Activated gamma-delta T cell treated with anti-CD3 and anti-CD28 coated beads, Interleukin-2, amount 50 U/mL, for 16 hours (primary cell): ENCODE results near the gene AFF2.

Experiments used
- DNase-seq: peaks from one replicate; pipeline ENCODE4 v3.0.0-alpha.2; 2020; ENCODE audit warnings: low read depth

The AFF2 gene

DNA sequence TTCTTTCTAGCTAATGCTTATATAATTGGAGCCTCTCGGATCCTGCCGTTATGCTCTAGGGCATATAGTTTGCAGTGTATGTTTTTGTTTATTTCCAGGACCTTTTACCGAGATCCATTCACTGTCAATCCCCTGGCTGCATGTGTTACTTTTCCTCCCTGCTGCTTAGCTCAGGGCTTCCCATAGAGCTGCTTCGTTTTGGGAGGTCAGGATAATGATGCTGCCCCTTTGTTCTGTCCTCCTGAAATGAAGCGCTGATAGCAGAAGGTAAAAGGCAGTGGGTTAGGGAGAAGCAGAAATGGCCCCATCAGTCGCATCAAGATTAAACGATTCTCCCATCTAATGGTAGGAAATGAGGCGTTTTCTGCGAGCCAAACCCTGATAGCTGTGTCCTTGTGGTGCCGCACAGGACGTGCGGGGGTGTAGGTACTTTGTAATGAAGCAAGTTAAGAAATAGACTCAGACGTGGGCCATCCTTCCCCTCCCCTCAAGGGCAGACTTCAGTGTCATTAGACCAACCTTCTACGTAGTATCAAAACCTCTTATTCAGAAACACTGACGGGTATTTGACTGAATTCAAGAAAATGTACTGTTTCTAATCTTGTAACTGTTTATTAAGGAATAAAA is 37.3 kb downstream of the AFF2 start:
- DNase-seq, result no peak

DNA sequence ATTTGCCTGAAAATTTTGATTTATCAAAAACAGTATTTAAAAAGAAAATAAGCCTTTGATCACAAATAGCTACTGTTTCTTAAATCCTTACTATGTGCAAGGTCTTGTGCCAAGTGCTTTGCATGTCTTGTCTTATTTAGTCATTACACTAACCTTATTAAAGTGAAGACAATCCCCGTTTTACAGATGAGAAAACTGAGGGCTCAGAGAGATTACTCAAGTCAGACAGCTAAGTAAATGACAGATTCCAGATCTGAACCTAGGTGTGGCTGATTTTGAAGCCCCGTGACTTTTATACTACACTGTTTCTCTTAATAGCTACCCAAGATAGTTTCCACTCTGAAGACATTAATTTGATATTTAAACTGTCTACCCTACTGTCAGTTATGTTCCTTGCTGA is 38.2 kb downstream of the AFF2 start:
- no peak for DNase-seq

DNA sequence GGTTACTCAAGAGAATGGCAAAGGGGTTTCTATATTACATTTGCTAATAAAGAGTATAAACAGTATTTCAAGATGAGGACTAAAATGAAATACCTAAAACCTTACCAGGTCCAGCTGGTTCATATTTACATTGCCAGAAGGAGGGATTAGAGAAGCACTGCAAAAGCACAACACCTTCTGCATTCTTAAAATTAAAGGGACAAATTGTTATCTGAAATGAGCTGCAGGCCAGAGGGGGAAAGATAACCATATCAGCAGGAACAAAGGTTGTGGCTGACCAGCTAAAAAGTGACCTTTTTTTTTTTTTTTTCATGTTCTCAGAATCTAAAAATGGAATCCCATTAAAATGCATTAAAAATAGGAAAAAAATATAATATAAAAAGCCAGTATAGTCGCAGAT is 39.7 kb downstream of the AFF2 start:
- no peak for DNase-seq

DNA sequence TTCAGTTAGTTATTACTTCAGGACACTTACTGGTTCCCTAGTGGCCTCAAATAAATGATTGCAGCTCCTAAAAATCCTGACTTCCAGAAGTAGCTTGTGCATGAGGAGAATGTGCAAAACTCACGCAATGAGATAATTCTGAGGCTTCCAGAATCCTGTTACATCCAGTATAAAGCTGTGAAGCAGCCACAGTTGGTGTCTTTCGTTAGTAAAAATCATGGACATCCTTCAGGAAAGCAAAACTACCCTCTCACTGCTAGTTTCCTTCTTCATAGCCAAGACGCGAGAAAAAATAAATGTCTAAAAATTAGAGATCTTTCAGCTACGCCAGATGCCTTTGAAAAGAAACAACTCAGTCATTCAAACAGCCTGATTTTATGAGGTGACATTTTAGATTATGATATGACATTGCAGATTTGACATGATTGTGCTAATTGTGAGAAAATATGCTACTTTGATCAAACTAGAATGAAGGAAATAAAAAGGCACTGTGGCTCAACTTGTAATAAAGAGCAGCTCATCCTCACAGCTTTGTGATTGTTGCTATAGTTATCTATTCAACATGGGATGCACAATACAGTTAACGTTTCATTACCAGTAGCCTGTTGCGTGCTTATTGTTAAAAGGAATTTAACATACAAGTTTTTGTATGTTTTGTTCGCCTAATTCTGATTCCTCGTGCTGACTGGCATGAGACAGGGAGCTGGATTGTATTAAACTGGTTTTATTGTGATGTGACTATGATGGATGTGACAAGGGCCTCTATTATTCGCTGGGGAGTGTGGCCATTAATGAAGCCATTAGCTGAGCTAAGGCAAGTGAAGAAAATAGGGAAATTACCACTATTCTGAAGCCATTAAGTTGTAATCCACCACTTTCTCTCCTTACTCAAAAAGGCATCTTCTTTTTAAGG is 40.5 kb downstream of the AFF2 start:
- no peak for DNase-seq

DNA sequence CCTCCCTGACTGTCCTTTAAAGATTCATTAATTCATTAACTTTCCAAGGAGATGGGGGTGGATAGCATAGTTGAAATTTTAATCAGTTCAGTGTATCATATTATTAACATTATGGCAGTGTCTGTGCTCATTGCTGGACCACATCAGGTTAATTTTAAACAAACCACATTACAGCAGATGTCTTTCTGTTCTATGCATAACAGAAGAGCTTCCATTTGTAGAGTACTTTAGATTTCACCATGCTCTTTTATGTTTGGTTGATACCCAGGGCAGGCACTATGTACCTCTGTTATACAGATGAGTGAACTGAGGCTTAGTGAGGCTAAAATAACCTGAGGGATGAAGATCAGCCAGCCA is 41.1 kb downstream of the AFF2 start:
- no peak for DNase-seq

DNA sequence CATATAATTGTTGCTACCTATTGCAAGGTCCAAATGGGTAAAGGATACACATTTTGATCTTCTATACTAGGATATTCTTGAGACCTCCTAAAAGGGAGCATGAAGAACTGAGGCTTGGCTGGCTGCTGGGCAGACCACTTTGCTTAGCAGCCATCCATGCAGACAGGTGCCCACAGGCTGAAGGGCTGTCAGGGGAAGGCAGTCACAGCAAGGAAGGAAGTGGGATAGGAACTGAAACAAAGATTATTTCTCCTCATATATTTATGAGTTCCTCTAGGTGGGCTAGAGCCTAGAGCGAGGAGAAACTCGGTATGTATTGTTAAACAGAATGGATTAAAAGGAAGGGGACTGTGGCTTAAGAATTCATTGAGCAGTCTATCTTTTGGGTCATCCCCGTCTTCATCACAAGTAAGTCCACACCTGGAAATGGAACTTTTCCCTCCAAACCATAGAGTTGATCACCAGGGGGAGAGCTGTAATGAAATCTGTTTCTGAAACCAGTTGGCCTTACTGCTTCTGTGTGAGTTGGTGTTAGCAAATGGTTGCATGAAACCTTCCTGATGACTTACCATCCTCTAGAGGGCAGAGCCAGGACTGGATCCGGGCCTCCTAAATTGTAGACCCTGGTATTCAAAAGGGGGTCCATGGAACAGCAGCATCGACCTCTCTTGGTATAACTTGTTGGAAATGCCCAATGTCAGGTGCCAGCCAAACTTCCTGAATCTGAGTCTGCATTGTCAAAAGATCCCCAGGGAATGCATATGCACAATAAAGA is 42.3 kb downstream of the AFF2 start:
- no peak for DNase-seq

DNA sequence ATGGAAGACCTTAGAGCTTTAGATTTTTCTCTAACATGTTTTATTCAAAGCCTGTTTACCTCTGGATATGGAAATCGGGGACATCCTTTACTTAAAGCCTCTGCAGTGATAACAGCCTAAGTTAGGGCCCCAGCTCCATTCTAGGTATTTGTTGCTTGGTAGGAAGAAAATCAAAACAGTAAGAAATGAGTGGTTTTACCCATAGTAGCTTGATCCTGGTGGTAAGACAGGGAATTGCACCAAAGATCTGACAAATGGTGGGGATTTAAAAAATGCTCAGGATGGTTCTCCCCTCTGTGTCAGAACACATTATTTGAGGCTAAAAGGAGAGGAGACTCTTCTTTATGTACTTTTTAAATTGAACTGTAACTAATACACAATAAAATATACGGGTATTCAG is 52.4 kb downstream of the AFF2 start:
- no peak for DNase-seq

DNA sequence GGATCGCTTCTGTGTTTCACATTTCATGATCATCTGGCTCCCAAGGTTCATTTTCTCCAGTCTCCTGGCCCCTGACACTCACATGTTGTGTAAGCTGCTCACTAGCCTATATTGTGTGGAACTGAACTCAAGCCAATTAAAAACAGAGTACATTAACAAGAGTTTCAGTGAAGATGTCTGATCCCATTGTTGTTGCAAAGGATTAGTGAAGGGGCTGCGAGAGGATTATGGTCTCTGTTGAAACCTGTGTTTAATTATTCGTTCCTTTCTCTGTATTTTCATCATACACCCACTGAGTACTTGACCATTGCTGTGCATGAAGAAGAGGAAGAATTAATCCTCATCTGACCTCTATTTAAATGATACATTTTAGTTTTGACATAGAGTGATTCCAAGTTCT is 54.7 kb downstream of the AFF2 start:
- DNase-seq, result no peak

DNA sequence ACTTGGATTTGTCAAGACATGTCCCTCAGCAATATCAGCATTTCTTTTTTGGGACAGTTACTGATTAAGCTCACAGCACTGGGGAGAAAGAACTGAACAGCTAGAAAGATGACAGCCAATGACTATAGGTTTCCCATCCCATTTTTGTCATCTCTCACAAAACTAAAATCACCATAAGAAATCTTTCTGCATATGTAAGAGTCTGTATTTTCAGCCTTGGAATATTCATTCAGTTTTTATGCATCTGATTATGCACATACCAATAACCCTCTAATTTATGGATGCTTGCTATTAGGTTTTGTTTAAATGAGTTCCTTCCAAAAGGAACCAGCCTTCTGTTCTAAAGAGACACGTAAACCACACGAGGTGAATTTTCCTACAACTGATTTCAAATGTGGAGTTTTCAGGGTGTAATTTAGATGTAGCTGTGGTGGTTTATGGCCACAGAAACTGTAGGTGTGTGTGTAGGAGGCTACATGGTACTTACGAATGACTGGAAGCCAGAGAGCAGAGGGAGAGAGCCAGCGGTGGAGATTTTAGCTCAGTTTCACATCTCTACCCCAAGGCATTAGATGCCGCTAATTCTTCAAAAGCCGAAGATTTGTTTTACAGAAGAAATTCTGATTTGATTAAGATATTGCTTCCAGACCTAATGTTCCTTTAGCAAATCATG is 55.3 kb downstream of the AFF2 start:
- no peak for DNase-seq

DNA sequence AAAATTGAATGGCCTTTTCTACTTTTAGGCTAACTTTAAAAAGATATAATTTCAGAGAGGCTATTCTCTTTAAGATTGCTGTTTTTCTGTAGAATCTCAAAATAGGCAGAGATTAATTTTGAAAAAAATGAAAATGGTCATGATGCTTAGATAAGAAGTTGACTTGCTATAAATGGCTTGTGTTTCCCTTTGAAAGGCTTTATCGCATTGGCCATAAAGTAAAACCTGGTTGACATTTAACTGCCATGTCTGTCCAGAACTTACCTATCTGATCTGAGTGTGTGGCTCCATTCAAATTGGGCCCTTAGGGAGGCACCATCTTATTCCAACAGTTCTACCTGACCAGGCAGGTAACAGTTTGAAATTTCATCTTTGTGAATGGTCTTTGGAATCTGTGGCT is 56.1 kb downstream of the AFF2 start:
- no peak for DNase-seq

DNA sequence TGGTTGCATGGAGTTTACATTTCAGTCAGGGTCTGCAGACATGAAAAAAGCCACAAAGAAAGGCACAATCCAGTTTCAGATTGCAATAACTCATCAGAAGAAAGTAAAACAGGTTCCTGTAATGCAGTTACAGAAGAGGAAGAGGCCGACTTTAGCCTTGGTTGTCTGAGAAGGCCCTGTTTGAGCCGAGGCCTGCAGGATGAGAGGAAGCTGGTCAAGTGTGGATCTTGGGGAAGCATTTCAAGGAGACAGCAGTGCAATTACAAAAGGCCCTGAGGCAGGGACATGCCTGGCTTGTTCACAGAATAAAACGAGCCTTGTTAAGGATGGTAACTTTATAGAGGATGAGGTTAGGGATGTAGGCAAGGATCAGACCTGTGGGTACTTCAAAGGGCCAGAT is 62.4 kb downstream of the AFF2 start:
- DNase-seq, result no peak

DNA sequence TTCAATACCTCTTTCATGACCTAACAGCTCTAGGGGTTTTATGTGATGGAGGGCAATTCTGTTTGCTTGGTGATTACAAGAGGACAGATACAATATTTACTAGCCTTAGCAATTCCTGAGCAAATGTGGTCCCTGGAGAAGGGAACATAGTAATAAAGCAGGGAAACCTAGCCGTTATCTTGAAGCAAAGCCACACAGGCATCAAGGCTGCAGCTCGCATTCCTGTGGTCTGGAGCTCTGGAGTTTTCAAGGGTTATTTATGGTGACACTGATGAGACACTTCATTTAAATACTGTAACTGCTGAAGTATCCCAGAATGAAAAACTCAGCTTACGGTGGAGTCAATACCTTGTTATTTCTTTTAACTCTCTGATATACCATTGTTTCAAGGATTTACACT is 66.8 kb downstream of the AFF2 start:
- DNase-seq, result no peak

DNA sequence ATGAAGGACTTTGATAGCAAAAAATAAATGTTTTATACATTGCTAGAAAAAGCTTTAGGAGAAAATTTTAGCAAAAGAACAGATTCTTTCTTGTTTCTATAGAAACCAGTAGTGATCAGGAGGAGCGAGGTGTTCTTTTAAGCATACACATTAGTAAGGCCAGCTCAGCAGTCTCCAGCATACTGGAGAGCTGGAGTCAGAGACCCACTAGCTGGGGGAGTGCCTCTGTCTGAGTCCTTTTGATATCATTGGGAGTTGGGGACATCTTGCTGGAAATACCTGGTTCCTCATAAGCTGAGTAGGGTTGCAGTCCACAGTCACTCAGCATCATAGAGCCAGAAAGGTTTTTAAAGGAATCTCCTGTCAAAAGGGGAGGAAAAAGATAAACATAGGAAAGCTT is 67.4 kb downstream of the AFF2 start:
- DNase-seq, result no peak

DNA sequence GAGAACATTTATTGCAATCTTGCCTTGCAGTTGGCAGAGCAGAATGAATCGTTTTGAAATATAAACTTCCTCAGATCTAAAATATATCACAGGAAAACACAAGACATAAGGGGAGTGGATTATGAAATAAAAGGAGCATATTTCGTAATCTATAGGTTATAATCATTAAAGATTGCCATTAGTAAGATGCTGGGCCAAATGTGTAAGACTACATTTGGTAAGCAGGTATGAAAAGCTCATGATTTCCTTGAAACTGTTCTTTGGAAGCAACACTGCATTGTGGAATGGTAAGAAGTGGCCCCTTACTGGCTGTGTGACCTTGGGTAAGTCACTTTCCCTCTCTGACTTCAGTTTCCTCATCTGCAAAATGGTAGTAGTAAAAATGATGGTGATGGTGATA is 68.3 kb downstream of the AFF2 start:
- DNase-seq, result no peak

DNA sequence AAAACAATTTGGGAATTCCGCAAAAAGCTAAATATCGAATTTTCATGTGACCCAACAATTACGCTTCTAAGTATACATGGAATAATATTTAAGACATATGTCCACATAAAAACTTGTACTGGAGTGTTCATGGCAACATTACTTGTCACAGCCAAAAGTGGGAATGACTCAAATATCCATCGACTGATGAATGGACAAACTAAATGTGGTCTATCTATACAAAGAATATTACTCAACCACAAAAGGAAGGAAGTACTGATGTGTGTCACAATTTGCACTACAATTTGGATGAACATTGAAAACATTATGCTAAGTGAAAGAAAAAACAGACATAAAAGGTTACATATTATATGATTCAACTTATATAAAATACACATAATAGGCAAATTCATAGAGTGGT is 71.9 kb downstream of the AFF2 start:
- no peak for DNase-seq

DNA sequence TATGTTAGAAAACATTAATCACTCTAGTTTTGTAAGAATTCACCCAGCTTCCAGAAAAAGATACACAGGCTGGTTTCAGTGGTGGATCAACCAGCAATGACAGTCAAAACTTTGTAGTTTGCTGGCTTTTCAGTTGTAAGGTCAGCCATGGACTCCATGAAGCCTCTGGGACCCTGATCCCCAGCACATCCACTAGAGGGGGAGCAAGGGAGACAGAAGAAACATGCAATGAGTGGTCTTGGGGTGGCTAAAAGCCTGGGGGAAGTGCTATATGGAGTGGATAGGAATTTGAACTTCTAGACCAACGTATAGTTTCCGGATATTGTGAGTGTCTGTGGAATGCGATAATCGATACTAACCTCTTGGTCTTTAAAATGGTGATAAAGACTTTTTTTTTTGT is 72.7 kb downstream of the AFF2 start:
- no peak for DNase-seq

DNA sequence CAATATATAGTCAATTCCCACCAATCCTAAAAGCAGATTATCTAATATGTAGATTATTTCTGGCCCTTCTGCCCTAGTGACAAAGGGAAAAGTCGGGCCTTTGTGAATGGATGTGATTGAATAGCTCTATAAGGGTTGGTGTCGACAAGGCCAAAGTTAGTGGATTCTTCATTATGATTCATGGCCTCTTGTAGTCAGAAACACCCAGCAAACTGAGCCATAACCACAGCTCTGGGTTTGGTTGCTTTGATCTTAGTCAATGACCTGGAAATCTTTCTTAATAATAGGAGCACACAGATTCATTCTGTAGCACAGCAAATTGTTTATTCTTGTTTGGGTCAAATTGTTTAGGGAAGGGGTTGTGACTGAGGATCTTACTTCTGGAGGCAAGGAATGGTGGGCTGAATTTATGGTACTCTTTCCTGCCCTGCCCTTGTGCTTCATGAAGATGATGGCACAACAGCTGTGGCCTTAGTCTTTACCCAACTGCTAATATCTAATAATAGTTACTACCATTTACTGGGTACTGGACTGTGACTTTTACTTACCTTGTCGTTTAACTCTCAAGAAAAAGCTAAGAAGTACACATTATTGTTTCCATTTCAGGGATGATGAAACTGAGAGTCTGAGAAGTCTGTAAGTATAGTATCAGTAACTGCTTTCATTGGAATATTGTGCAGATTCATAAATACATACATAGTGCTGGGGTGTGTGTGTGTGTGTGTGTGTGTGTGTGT is 74.0 kb downstream of the AFF2 start:
- no peak for DNase-seq

DNA sequence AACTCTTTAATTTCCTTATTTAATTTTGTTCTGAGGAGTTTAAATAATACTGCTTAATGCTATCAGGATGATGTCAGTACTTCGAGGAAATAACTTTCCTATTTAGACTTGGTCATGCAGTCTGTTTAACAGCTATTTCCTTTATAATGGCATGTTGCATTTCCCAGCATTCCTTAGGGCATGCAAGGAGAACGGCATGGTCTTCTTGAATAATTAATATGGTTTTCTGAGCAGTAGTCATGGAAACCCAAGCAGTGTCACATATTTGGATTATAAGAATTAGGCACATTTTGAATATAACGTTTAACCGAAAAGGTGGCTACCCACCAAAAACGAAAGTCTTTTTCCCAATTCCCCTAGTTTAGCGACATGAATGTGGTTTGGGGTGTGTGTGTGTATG is 76.0 kb downstream of the AFF2 start:
- no peak for DNase-seq

DNA sequence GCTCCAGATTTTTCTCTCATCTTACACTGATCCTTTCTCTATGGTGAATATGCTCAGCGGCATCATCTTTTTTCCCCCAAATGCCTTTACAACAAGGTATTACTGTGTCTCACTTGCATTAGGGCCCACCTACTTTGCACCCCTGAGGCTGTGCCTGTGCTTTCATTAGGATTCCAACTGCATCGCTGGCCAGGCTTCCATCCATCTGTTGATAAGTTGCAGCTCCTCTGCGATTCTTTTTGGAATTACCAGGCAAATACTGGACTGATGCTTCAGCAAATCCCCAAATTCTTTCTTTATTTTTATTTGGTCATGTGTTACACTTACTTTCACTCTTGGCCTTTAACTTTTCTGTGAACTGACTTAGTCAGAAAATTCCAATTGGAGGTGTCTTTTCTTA is 77.3 kb downstream of the AFF2 start:
- no peak for DNase-seq

DNA sequence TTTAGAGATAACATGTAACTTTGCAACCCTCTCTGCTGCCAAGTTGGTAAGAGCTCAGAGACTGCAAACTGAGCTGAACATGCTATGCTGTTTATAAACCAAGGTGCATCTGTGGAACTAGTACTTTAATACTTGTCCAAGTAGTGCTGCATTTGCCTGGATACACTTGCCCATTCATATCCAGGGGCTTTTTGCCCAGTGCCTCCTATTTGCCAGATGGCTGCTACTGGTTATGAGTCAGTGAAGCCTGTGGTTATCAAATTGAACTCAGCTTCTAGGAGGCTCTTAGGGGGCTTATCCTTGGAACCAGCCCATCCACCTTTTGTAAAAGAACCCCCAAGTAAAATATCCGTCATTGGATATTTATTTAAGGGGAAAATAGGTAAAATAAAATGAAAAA is 79.6 kb downstream of the AFF2 start:
- DNase-seq, result no peak

DNA sequence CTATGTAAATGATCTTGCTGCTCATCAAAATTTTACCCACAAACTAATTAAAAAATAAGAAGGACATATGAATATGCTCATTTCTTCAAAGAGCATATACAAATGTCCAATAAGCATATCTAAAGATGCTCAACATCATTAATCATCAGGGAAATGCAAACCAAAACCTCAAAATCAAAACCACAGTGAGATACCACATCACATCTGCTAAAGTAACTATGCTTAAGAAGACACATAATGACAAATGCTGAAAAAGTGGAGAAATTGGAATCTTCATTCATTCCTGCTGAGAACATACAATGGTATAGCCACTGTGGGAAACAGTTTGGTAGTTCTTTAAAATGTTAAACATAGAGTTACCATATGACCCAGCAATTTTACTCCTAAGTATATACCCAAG is 81.9 kb downstream of the AFF2 start:
- DNase-seq, result no peak
